ENCODE measurements around the gene ADAMTS12. TPM values are rescaled to one million over a fixed set of nuclear protein-coding genes. Genes with fewer than 3 reads are reported as not detected.
A peak's percentile ranks its signal among the peaks of the same experiment; 100 is the strongest.

ADAMTS12 gene
- total and polyA plus RNA-seq, 2 experiments from 2014 or later: 7.8 to 11.5 TPM

DNA sequence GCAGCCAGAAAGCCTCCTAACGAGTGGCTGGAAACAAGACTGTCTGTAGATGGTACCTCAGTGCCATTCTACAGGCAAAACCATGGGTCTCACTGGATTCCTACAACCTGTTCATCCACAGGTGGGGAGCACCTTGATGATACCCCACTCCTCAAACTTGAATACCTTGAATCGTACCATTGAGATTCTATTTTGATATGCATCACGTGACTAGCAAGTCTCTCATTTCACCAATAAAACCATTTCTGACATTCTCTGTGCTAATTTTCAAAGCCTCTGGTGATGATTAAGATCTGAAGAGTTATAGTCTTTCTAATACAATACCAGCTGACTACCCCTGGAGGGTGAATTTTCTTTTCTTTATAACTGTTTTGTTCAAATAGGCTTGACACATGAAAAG is 188.9 kb downstream of the ADAMTS12 start:
- Histone ChIP-seq H3F3A (ENCODE audit: insufficient read depth) (peaks cover 30% of the 10 kb centered on the region), H3K4me3 (no peak overlapping the region), H3K9me3 (ENCODE audit: low read depth) (no peaks in the 10 kb centered on the region), H3K9me2 (ENCODE audit: insufficient read depth) (peaks cover 7% of the 10 kb centered on the region; the same call in 1 of the 2 replicates), H3K27ac (no peak overlapping the region), H2AFZ (no peak overlapping the region), H3K79me2 (ENCODE audit: insufficient read depth) (no peaks in the 10 kb centered on the region; the same call in 1 of the 2 replicates), H3K4me1 (ENCODE audit: insufficient read depth) (peaks cover 16% of the 10 kb centered on the region), H4K20me1 (ENCODE audit: insufficient read depth) (no peaks in the 10 kb centered on the region), H3K9ac (no peak overlapping the region), H3K27me3 (replicated peaks; ENCODE audit: insufficient read depth) (no peaks in the 10 kb centered on the region), H3K36me3 (ENCODE audit: low read depth) (no peaks in the 10 kb centered on the region), H3K4me2 (ENCODE audit: unreplicated experiment) (no peak overlapping the region)
- no peak for TF ChIP-seq EZH2phosphoT487 (IDR thresholded peaks at IDR 0.05; ENCODE audit: insufficient read depth, low read depth)
- no peak for TF ChIP-seq EZH2 (IDR thresholded peaks at IDR 0.05; ENCODE audit: insufficient read depth, poor library complexity, severe bottlenecking)
- WGBS, 2 experiments (ENCODE audit: low coverage in 1 of 2, low lambda C conversion rate in 2 of 2, missing lambda C conversion rate in 2 of 2): 97 to 98% methylated on average over 3 of the region's 3 CpGs
- in situ Hi-C loops (cut with MboI): no loop called here
- no peak for DNase-seq

- Histone ChIP-seq H3K4me3 (no peak overlapping the region), H3K9me2 (ENCODE audit: insufficient read depth) (peaks cover 7% of the 10 kb centered on the region; the same call in 1 of the 2 replicates), H3K27ac (peak overlapping the region; percentile 58; the same call in 1 of the 2 replicates), H3K4me2 (ENCODE audit: unreplicated experiment) (peak overlapping the region; percentile 32), H3K9me3 (ENCODE audit: low read depth) (no peaks in the 10 kb centered on the region), H3K9ac (no peak overlapping the region), H4K20me1 (ENCODE audit: insufficient read depth) (no peaks in the 10 kb centered on the region), H3K36me3 (ENCODE audit: low read depth) (no peaks in the 10 kb centered on the region), H3K4me1 (ENCODE audit: insufficient read depth) (peaks cover 16% of the 10 kb centered on the region), H3K27me3 (replicated peaks; ENCODE audit: insufficient read depth) (no peaks in the 10 kb centered on the region), H3K79me2 (ENCODE audit: insufficient read depth) (no peaks in the 10 kb centered on the region), H3F3A (ENCODE audit: insufficient read depth) (peaks cover 30% of the 10 kb centered on the region), H2AFZ (no peak overlapping the region)
- TF ChIP-seq EZH2phosphoT487 (IDR thresholded peaks at IDR 0.05; ENCODE audit: insufficient read depth, low read depth) (no peak), EZH2 (IDR thresholded peaks at IDR 0.05; ENCODE audit: insufficient read depth, poor library complexity, severe bottlenecking) (no peak)
- no peak for DNase-seq
- in situ Hi-C loops (cut with MboI): no loop called here
- 65 to 66% methylated on average over 2 of the region's 2 CpGs for WGBS, 2 experiments (ENCODE audit: low coverage in 1 of 2, low lambda C conversion rate in 2 of 2, missing lambda C conversion rate in 2 of 2)
These were observed 189.8 kb downstream of the ADAMTS12 start for GRCh38 chr5:33701951-33702350.

DNA sequence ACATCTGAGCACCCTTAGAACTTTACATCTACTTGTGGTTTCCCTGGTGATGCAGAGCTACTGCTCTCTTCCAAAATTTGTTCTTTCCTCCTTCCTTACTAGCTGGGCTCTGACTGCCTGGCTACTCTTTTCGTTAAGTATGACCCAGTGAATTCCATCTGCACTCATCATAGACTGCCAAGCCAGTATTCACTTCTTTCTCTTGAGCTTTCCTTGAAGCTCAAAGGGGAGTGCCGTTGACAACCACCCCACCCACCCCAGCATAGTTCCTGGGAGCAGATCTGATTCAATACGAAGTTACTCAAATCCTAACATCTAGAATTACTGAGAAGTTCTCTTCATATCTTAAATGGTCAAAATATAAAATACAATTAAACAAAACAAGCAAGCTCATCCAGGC is 190.5 kb downstream of the ADAMTS12 start:
- DNase-seq: peak; percentile 90
- H3K4me1 ChIP-seq (ENCODE audit: insufficient read depth): peaks cover 16% of the 10 kb centered on the region
- in situ Hi-C loops (cut with MboI): no loop called here
- H3K4me3 ChIP-seq: no peak overlapping the region
- no peaks in the 10 kb centered on the region for H3K9me3 ChIP-seq (ENCODE audit: low read depth)
- H3K4me2 ChIP-seq (ENCODE audit: unreplicated experiment): peak overlapping the region; percentile 32
- WGBS, 2 experiments (ENCODE audit: low coverage in 1 of 2, low lambda C conversion rate in 2 of 2, missing lambda C conversion rate in 2 of 2): 0 to 1% methylated on average over 3 of the region's 3 CpGs
- H3K36me3 ChIP-seq (ENCODE audit: low read depth): no peaks in the 10 kb centered on the region
- no peaks in the 10 kb centered on the region for H4K20me1 ChIP-seq (ENCODE audit: insufficient read depth)
- TF ChIP-seq EZH2phosphoT487 (IDR thresholded peaks at IDR 0.05; ENCODE audit: insufficient read depth, low read depth) (no peak), EZH2 (IDR thresholded peaks at IDR 0.05; ENCODE audit: insufficient read depth, poor library complexity, severe bottlenecking) (no peak)
- H3K27me3 ChIP-seq (replicated peaks; ENCODE audit: insufficient read depth): no peaks in the 10 kb centered on the region
- no peak overlapping the region for H3K9ac ChIP-seq
- no peak overlapping the region for H2AFZ ChIP-seq
- peaks cover 7% of the 10 kb centered on the region; the same call in 1 of the 2 replicates for H3K9me2 ChIP-seq (ENCODE audit: insufficient read depth)
- no peaks in the 10 kb centered on the region for H3K79me2 ChIP-seq (ENCODE audit: insufficient read depth)
- peaks cover 30% of the 10 kb centered on the region for H3F3A ChIP-seq (ENCODE audit: insufficient read depth)
- peak overlapping the region; percentile 58 for H3K27ac ChIP-seq

DNA sequence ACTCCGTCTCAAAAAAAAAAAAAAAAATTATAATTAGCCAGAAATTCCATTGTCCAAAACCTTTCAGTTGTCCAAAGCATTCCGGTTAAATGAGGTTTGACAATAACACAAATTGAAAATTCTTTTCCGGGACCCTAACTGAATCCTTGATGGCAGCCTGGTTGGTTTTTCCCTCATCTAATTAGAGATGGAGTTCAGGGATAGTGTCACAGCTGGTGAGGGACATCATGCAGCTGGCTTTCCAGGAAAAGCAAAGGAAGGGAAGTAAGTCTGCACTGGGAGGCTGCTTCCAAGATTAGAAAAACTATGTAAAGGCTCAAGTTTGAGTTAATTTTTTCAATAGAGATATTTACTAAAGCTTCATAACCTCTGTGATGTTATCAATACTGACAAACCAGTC is 195.4 kb downstream of the ADAMTS12 start:
- in situ Hi-C loops (cut with MboI): no loop called here
- no peak for TF ChIP-seq EZH2phosphoT487 (IDR thresholded peaks at IDR 0.05; ENCODE audit: insufficient read depth, low read depth)
- TF ChIP-seq EZH2 (IDR thresholded peaks at IDR 0.05; ENCODE audit: insufficient read depth, poor library complexity, severe bottlenecking): no peak
- H3K9me3 ChIP-seq (ENCODE audit: low read depth): no peaks in the 10 kb centered on the region
- H3K9me2 ChIP-seq (ENCODE audit: insufficient read depth): peaks cover 7% of the 10 kb centered on the region; the same call in 1 of the 2 replicates
- no peaks in the 10 kb centered on the region for H3K27me3 ChIP-seq (replicated peaks; ENCODE audit: insufficient read depth)
- no peaks in the 10 kb centered on the region for H3K79me2 ChIP-seq (ENCODE audit: insufficient read depth)
- no peak for DNase-seq
- H4K20me1 ChIP-seq (ENCODE audit: insufficient read depth): no peaks in the 10 kb centered on the region
- H2AFZ ChIP-seq: no peak overlapping the region
- H3K36me3 ChIP-seq (ENCODE audit: low read depth): no peaks in the 10 kb centered on the region
- H3K4me1 ChIP-seq (ENCODE audit: insufficient read depth): peaks cover 18% of the 10 kb centered on the region
- H3K27ac ChIP-seq: no peak overlapping the region
- H3F3A ChIP-seq (ENCODE audit: insufficient read depth): peaks cover 29% of the 10 kb centered on the region
- no peak overlapping the region for H3K9ac ChIP-seq
- no peak overlapping the region for H3K4me3 ChIP-seq
- 96 to 100% methylated on average over 3 of the region's 3 CpGs for WGBS, 2 experiments (ENCODE audit: low coverage in 1 of 2, low lambda C conversion rate in 2 of 2, missing lambda C conversion rate in 2 of 2)
- no peak overlapping the region for H3K4me2 ChIP-seq (ENCODE audit: unreplicated experiment)

GRCh38 chr5:33692980-33693379 is 198.8 kb downstream of the ADAMTS12 start:
- Histone ChIP-seq H3F3A (ENCODE audit: insufficient read depth) (peaks cover 22% of the 10 kb centered on the region), H3K4me3 (no peak overlapping the region), H2AFZ (no peak overlapping the region), H3K9me3 (ENCODE audit: low read depth) (no peaks in the 10 kb centered on the region), H3K4me2 (ENCODE audit: unreplicated experiment) (no peak overlapping the region), H3K9ac (no peak overlapping the region), H3K79me2 (ENCODE audit: insufficient read depth) (no peaks in the 10 kb centered on the region), H3K27me3 (replicated peaks; ENCODE audit: insufficient read depth) (no peaks in the 10 kb centered on the region), H4K20me1 (ENCODE audit: insufficient read depth) (no peaks in the 10 kb centered on the region), H3K27ac (no peak overlapping the region), H3K4me1 (ENCODE audit: insufficient read depth) (peaks cover 31% of the 10 kb centered on the region), H3K9me2 (ENCODE audit: insufficient read depth) (no peaks in the 10 kb centered on the region; the same call in 1 of the 2 replicates), H3K36me3 (ENCODE audit: low read depth) (no peaks in the 10 kb centered on the region)
- 95 to 98% methylated on average over 2 of the region's 2 CpGs for WGBS, 2 experiments (ENCODE audit: low coverage in 1 of 2, low lambda C conversion rate in 2 of 2, missing lambda C conversion rate in 2 of 2)
- in situ Hi-C loops (cut with MboI): no loop called here
- no peak for DNase-seq
- TF ChIP-seq EZH2phosphoT487 (IDR thresholded peaks at IDR 0.05; ENCODE audit: insufficient read depth, low read depth): no peak
- TF ChIP-seq EZH2 (IDR thresholded peaks at IDR 0.05; ENCODE audit: insufficient read depth, poor library complexity, severe bottlenecking): no peak

Data from GM23248 (cell line).